NCI-H460 (cell line): ENCODE results near the gene ARF3. TPM values are rescaled to one million over a fixed set of nuclear protein-coding genes. Genes with fewer than 3 reads are reported as not detected.

ENCODE experiments used
- DNase-seq: peaks from one replicate; pipeline ENCODE4 v3.0.0-alpha.2; 2016; ENCODE audit warnings: low read depth; ENCODE audit errors: extremely low read depth
- total RNA-seq: library from RNA; depleted of rRNA; stranded (reverse); fragments of >200 nt; shearing (Covaris generic); gene quantifications from 2 replicates; pipeline ENCODE4 v1.2.3, GENCODE V29; 2014

ARF3 gene
- total RNA-seq, 1 experiment from 2014 or later = 45.5 TPM

GRCh38 chr12:48982397-48983080, 25.3 kb upstream of the ARF3 start:
- DNase-seq = no peak

- no peak for DNase-seq
Observed at GRCh38 chr12:48981757-48982157, 24.5 kb upstream of the ARF3 start.

- no peak for DNase-seq
Observed at GRCh38 chr12:48980953-48981756, 23.9 kb upstream of the ARF3 start.

- no peak for DNase-seq
Observed at GRCh38 chr12:48980389-48980952, 23.2 kb upstream of the ARF3 start.

- no peak for DNase-seq
Observed at GRCh38 chr12:48979602-48980388, 22.5 kb upstream of the ARF3 start.

- no peak for DNase-seq
Observed at GRCh38 chr12:48978741-48979601, 21.7 kb upstream of the ARF3 start.

- DNase-seq = no peak
Observed at GRCh38 chr12:48978291-48978740, 21.0 kb upstream of the ARF3 start, which contains the start of gene WNT1. Gene WNT1 (plus strand): TSS chr12:48978322. CDS start chr12:48978651, 329 bp downstream.

- DNase-seq = peak; percentile 46
Observed at GRCh38 chr12:48977290-48978281, 20.3 kb upstream of the ARF3 start.

GRCh38 chr12:48973941-48974673, 16.8 kb upstream of the ARF3 start:
- no peak for DNase-seq

GRCh38 chr12:48973531-48973930, 16.2 kb upstream of the ARF3 start:
- no peak for DNase-seq

- no peak for DNase-seq
Observed at GRCh38 chr12:48972952-48973483, 15.7 kb upstream of the ARF3 start.

GRCh38 chr12:48972213-48972951, 15.1 kb upstream of the ARF3 start:
- no peak for DNase-seq

GRCh38 chr12:48970702-48971334, 13.5 kb upstream of the ARF3 start:
- no peak for DNase-seq

- no peak for DNase-seq
Observed at GRCh38 chr12:48969833-48970701, 12.8 kb upstream of the ARF3 start.

- DNase-seq = no peak
Observed at GRCh38 chr12:48969160-48969771, 12.0 kb upstream of the ARF3 start.
